Measurements from ENCODE around the gene MEDAG. TPM values are rescaled to one million over a fixed set of nuclear protein-coding genes. Genes with fewer than 3 reads are reported as not detected.
"Not testable (repeated sequence)": the region's sequence is repeated elsewhere in the genome, so short reads cannot be mapped to it uniquely, and the experiment has no call there.

Gene MEDAG
- total and polyA plus RNA-seq, 2 donors (not counting 3 experiments of a cell fraction or from before 2014, with no cell fraction given) = 27.2 TPM

DNA sequence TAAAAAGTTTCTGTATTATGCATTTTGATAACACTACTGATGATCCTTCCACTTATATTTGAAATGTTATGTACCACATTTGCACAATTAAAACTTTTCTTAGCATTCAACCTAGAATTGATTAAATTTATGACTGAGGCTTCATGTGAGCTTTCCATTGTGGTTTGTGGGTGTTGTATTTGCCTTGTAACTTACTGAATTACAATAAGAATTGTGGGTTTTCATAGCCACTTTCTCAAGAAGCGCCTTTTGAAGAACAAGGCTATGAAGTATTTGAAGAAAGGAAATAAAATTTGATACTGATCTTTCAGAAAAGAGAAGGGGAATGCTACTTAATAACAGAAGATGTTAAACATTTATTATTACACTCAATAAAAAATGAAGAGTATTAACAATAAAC lies 19.4 kb downstream of the MEDAG start:
- Histone ChIP-seq H3K79me2 (ENCODE audit: control insufficient read depth, insufficient read depth, low read length) (no peaks in the 10 kb centered on the region), H3K9me1 (replicated peaks; ENCODE audit: control insufficient read depth, extremely low read depth, insufficient read depth, low read length) (no peaks in the 10 kb centered on the region), H3K27me3 (ENCODE audit: control insufficient read depth in 2 of 2, insufficient read depth in 2 of 2, low read length in 2 of 2) (no peaks in the 10 kb centered on the region), H3K27ac (ENCODE audit: insufficient read depth, low read depth, low read length) (no peak overlapping the region), H3K9me3 (replicated peaks; ENCODE audit: control insufficient read depth, insufficient read depth, low read length) (no peaks in the 10 kb centered on the region), H3K36me3 (ENCODE audit: control insufficient read depth in 2 of 2, extremely low read depth in 1 of 2, insufficient read depth in 2 of 2, low read length in 2 of 2) (peaks cover 2 to 18% of the 10 kb centered on the region in 2 experiments), H3K4me3 (replicated peaks in 1 of 3; ENCODE audit: insufficient read depth in 1 of 3, low read depth in 1 of 3, low read length in 3 of 3) (no peak overlapping the region), H3K4me2 (ENCODE audit: insufficient read depth, low read length) (no peak overlapping the region), H3K4me1 (ENCODE audit: control insufficient read depth, extremely low read depth, insufficient read depth, low read length) (no peaks in the 10 kb centered on the region), H2AFZ (ENCODE audit: low read depth, low read length) (no peak overlapping the region), H4K20me1 (replicated peaks; ENCODE audit: control insufficient read depth, extremely low read depth, insufficient read depth, low read length) (no peaks in the 10 kb centered on the region), H3K9ac (replicated peaks; ENCODE audit: extremely low read depth, insufficient read depth, low read length) (no peak overlapping the region)
- TF ChIP-seq, protein P1, sequence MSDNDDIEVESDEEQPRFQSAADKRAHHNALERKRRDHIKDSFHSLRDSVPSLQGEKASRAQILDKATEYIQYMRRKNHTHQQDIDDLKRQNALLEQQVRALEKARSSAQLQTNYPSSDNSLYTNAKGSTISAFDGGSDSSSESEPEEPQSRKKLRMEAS (IDR thresholded peaks at IDR 0.05; ENCODE audit: insufficient read depth, insufficient read length) = no peak
- no peak for TF ChIP-seq FOS (IDR thresholded peaks at IDR 0.05; ENCODE audit: borderline replicate concordance, insufficient read depth, low read length)
- FAIRE-seq (no peak), DNase-seq (ENCODE audit: low read depth, low spot score) (no peak)
- dilution Hi-C loops (cut with MboI; ENCODE audit: extremely low pct_ligation_motif_present, low sequenced_read_pairs) (no loop called here), intact Hi-C loops (cut with micrococcal nuclease) (no loop called here)
- CTCF ChIA-PET = interaction anchor here (1.0 kb wide), 1 partner anchor 9 kb away, joined by 3 read pairs; no protein-coding TSS in a partner anchor
- POLR2A ChIA-PET = no interaction called here
- BruUV-seq (replicated peaks) = no TSS peak

DNA sequence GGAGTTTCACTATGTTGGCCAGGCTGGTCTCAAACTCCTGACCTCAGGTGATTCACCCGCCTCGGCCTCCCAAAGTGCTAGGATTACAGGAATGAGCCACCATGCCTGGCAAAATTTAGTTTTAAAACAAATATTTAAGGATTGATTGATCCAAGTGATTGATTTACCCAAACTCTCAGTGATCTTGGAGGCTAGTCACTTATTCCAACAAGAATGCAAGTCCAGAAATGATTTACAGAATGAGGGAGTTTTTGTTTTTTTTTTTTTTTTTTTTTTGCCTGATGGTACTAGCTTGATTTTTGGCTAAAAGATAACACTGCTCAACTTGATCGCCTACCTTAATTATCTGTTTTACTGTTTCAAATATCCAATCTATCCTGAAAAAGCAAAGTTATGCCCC lies 20.7 kb downstream of the MEDAG start:
- no peak overlapping the region for H3K4me3 ChIP-seq (replicated peaks in 1 of 3; ENCODE audit: insufficient read depth in 1 of 3, low read depth in 1 of 3, low read length in 3 of 3)
- H3K27ac ChIP-seq (ENCODE audit: insufficient read depth, low read depth, low read length) = no peak overlapping the region
- no peaks in the 10 kb centered on the region for H3K4me1 ChIP-seq (ENCODE audit: control insufficient read depth, extremely low read depth, insufficient read depth, low read length)
- POLR2A ChIA-PET = no interaction called here
- no peaks in the 10 kb centered on the region for H3K79me2 ChIP-seq (ENCODE audit: control insufficient read depth, insufficient read depth, low read length)
- TF ChIP-seq POLR2A (IDR thresholded peaks at IDR 0.05; ENCODE audit: low read depth, low read length) = no peak
- no peak for TF ChIP-seq FOS (IDR thresholded peaks at IDR 0.05; ENCODE audit: borderline replicate concordance, insufficient read depth, low read length)
- no peak for TF ChIP-seq EZH2 (IDR thresholded peaks at IDR 0.05; ENCODE audit: borderline replicate concordance, low read depth, low read length, severe bottlenecking)
- TF ChIP-seq, protein P2, sequence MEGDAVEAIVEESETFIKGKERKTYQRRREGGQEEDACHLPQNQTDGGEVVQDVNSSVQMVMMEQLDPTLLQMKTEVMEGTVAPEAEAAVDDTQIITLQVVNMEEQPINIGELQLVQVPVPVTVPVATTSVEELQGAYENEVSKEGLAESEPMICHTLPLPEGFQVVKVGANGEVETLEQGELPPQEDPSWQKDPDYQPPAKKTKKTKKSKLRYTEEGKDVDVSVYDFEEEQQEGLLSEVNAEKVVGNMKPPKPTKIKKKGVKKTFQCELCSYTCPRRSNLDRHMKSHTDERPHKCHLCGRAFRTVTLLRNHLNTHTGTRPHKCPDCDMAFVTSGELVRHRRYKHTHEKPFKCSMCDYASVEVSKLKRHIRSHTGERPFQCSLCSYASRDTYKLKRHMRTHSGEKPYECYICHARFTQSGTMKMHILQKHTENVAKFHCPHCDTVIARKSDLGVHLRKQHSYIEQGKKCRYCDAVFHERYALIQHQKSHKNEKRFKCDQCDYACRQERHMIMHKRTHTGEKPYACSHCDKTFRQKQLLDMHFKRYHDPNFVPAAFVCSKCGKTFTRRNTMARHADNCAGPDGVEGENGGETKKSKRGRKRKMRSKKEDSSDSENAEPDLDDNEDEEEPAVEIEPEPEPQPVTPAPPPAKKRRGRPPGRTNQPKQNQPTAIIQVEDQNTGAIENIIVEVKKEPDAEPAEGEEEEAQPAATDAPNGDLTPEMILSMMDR (IDR thresholded peaks at IDR 0.05; ENCODE audit: extremely low read depth in 1 of 2, insufficient read depth in 1 of 2, low read depth in 1 of 2, low read length in 2 of 2) = no peak
- intact Hi-C loops (cut with micrococcal nuclease) (loop anchor here (2.0 kb wide), 1 partner anchor 14 kb away; no protein-coding TSS in a partner anchor), dilution Hi-C loops (cut with MboI; ENCODE audit: extremely low pct_ligation_motif_present, low sequenced_read_pairs) (no loop called here)
- peaks cover 2 to 12% of the 10 kb centered on the region in 2 experiments for H3K36me3 ChIP-seq (ENCODE audit: control insufficient read depth in 2 of 2, extremely low read depth in 1 of 2, insufficient read depth in 2 of 2, low read length in 2 of 2)
- H3K27me3 ChIP-seq (ENCODE audit: control insufficient read depth in 2 of 2, insufficient read depth in 2 of 2, low read length in 2 of 2) = peaks cover 6% of the 10 kb centered on the region in 2 experiments
- no peak overlapping the region for H2AFZ ChIP-seq (ENCODE audit: low read depth, low read length)
- no peak overlapping the region for H3K4me2 ChIP-seq (ENCODE audit: insufficient read depth, low read length)
- H3K9ac ChIP-seq (replicated peaks; ENCODE audit: extremely low read depth, insufficient read depth, low read length) = no peak overlapping the region
- DNase-seq (ENCODE audit: low read depth, low spot score) = no peak
- CTCF ChIA-PET = interaction anchor here (0.9 kb wide), 1 partner anchor 18 kb away, joined by 3 read pairs; no protein-coding TSS in a partner anchor
- H3K9me1 ChIP-seq (replicated peaks; ENCODE audit: control insufficient read depth, extremely low read depth, insufficient read depth, low read length) = no peaks in the 10 kb centered on the region
- no peaks in the 10 kb centered on the region for H3K9me3 ChIP-seq (replicated peaks; ENCODE audit: control insufficient read depth, insufficient read depth, low read length)
- no peak for FAIRE-seq
- no peaks in the 10 kb centered on the region for H4K20me1 ChIP-seq (replicated peaks; ENCODE audit: control insufficient read depth, extremely low read depth, insufficient read depth, low read length)
- no TSS peak for BruUV-seq (replicated peaks)

DNA sequence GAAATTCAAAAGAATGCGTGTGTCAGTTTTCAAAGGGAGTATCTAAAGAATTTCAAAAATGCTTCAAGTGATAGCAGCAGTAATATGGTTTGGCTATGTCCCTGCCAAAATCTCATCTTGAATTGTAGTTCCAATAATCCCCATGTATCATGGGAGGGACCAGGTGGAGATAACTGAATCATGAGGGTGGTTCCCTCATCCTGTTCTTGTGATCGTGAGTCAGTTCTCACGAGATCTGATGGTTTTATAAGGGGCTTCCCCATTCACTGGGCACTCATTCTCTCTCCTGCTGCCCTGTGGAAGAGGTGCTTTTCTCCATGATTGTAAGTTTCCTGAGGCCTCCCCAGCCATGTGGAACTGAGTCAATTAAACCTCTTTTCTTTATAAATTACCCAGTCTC lies 21.1 kb downstream of the MEDAG start:
- intact Hi-C loops (cut with micrococcal nuclease) = loop anchor here (2.0 kb wide), 1 partner anchor 14 kb away; no protein-coding TSS in a partner anchor
- BruUV-seq (replicated peaks); DNase-seq (ENCODE audit: low read depth, low spot score); H3K4me1 ChIP-seq (ENCODE audit: control insufficient read depth, extremely low read depth, insufficient read depth, low read length); dilution Hi-C loops (cut with MboI; ENCODE audit: extremely low pct_ligation_motif_present, low sequenced_read_pairs); H3K9me3 ChIP-seq (replicated peaks; ENCODE audit: control insufficient read depth, insufficient read depth, low read length); H3K27ac ChIP-seq (ENCODE audit: insufficient read depth, low read depth, low read length); H3K9me1 ChIP-seq (replicated peaks; ENCODE audit: control insufficient read depth, extremely low read depth, insufficient read depth, low read length); H3K9ac ChIP-seq (replicated peaks; ENCODE audit: extremely low read depth, insufficient read depth, low read length); H4K20me1 ChIP-seq (replicated peaks; ENCODE audit: control insufficient read depth, extremely low read depth, insufficient read depth, low read length); H3K79me2 ChIP-seq (ENCODE audit: control insufficient read depth, insufficient read depth, low read length); FAIRE-seq; H3K4me2 ChIP-seq (ENCODE audit: insufficient read depth, low read length); POLR2A ChIA-PET; H3K4me3 ChIP-seq (replicated peaks in 1 of 3; ENCODE audit: insufficient read depth in 1 of 3, low read depth in 1 of 3, low read length in 3 of 3); H2AFZ ChIP-seq (ENCODE audit: low read depth, low read length): not testable (repeated sequence)
- CTCF ChIA-PET = interaction anchor here (0.9 kb wide), 1 partner anchor 18 kb away, joined by 3 read pairs; no protein-coding TSS in a partner anchor
- Histone ChIP-seq H3K27me3 (ENCODE audit: control insufficient read depth in 2 of 2, insufficient read depth in 2 of 2, low read length in 2 of 2) (peaks cover 9 to 10% of the 10 kb centered on the region in 2 experiments), H3K36me3 (ENCODE audit: control insufficient read depth in 2 of 2, extremely low read depth in 1 of 2, insufficient read depth in 2 of 2, low read length in 2 of 2) (peaks cover 2 to 12% of the 10 kb centered on the region in 2 experiments)

Measured in endothelial cell of umbilical vein (primary cell).